C4-2B (cell line): ENCODE measurements around the gene BCAP29.

ENCODE experiments used
- ZFX ChIP-seq: fragments of 450-650 bp; IDR thresholded peaks from 2 replicates; pipeline ENCODE4 v1.6.1; 2017
- TF ChIP-seq, protein P1 (sequence below): fragments of 450-650 bp; conservative IDR thresholded peaks from 2 replicates; pipeline ENCODE4 v1.5.1; 2017; ENCODE audit warnings: mild to moderate bottlenecking

DNA sequence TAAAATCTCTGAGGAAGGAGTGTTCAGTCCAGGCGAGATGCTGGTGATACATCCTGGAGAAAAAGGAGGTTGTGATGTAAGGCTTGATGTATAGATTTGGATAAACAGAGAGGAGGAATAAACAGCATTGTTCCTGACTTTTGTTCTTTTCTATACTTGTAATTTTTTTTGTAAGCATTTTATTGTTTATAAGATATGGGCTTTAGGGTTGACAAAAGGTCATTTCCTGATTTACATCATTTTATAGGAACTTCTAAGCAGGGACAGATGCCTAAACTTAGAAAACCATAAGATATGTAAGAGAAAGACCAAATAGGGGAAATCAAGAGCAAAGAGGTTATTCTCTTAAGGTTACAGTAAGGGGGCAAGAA lies 63.9 kb downstream of the BCAP29 start:
- TF ChIP-seq, protein P1, sequence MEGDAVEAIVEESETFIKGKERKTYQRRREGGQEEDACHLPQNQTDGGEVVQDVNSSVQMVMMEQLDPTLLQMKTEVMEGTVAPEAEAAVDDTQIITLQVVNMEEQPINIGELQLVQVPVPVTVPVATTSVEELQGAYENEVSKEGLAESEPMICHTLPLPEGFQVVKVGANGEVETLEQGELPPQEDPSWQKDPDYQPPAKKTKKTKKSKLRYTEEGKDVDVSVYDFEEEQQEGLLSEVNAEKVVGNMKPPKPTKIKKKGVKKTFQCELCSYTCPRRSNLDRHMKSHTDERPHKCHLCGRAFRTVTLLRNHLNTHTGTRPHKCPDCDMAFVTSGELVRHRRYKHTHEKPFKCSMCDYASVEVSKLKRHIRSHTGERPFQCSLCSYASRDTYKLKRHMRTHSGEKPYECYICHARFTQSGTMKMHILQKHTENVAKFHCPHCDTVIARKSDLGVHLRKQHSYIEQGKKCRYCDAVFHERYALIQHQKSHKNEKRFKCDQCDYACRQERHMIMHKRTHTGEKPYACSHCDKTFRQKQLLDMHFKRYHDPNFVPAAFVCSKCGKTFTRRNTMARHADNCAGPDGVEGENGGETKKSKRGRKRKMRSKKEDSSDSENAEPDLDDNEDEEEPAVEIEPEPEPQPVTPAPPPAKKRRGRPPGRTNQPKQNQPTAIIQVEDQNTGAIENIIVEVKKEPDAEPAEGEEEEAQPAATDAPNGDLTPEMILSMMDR, result no peak
- TF ChIP-seq ZFX, result no peak
